Measurements from ENCODE around the gene AGPAT3. TPM values are rescaled to one million over a fixed set of nuclear protein-coding genes. Genes with fewer than 3 reads are reported as not detected.

AGPAT3 gene
- total RNA-seq, 1 experiment from 2014 or later, result 13.0 TPM

GRCh38 chr21:43942201-43942600 is 77.2 kb downstream of the AGPAT3 start:
- TF ChIP-seq CTCF (conservative IDR thresholded peaks at IDR 0.05), result no peak
- H2BK5ac ChIP-seq (ENCODE audit: insufficient read length, low read length), result no peak overlapping the region
- Mint-ChIP-seq H3K4me3 (no peak overlapping the region), H3K9me3 (no peaks in the 10 kb centered on the region), H3K27ac (no peak overlapping the region), H3K27me3 (ENCODE audit: low read depth) (no peaks in the 10 kb centered on the region), H3K4me1 (peaks cover 7 to 15% of the 10 kb centered on the region in 2 experiments), H3K36me3 (ENCODE audit: insufficient read depth in 1 of 3, low read depth in 3 of 3) (no peaks in the 10 kb centered on the region; a peak in 1 of 7 replicates)
- H4K8ac ChIP-seq (replicated peaks; ENCODE audit: insufficient read length, low read depth, low read length), result no peak overlapping the region
- no peak overlapping the region for H2BK12ac ChIP-seq (ENCODE audit: insufficient read length, low read depth, low read length)
- H3T11ph ChIP-seq (ENCODE audit: low read length), result no peak overlapping the region
- no peak overlapping the region for H2BK20ac ChIP-seq (ENCODE audit: low read depth, low read length, poor library complexity, severe bottlenecking)
- no peak overlapping the region for H3K9ac ChIP-seq (ENCODE audit: extremely low read depth, insufficient read length, low read length)
- H2AK5ac ChIP-seq (ENCODE audit: insufficient read length, low read length), result no peak overlapping the region
- H3K18ac ChIP-seq (ENCODE audit: insufficient read length, low read depth, low read length), result no peak overlapping the region
- no peak overlapping the region for H3K27ac ChIP-seq (ENCODE audit: insufficient read length, low read depth, low read length)
- no peaks in the 10 kb centered on the region for H3K27me3 ChIP-seq (ENCODE audit: insufficient read depth, low read length)
- no peak for DNase-seq
- H3K4me1 ChIP-seq (ENCODE audit: insufficient read depth, low read length), result no peaks in the 10 kb centered on the region
- H4K91ac ChIP-seq (ENCODE audit: insufficient read length, low read depth, low read length), result no peak overlapping the region
- no peak overlapping the region for H2BK15ac ChIP-seq (ENCODE audit: low read depth, low read length)
- H3K23me2 ChIP-seq (ENCODE audit: insufficient read length, low read depth, low read length, poor library complexity, severe bottlenecking), result no peaks in the 10 kb centered on the region
- no peak overlapping the region for H3K4me2 ChIP-seq (ENCODE audit: insufficient read depth, insufficient read length, low read length)
- no peaks in the 10 kb centered on the region for H3K79me1 ChIP-seq (ENCODE audit: insufficient read depth, low read depth, low read length, poor library complexity, severe bottlenecking)
- H3K14ac ChIP-seq (ENCODE audit: insufficient read depth, low read length), result no peak overlapping the region
- no peak overlapping the region for H3K4ac ChIP-seq (ENCODE audit: low read depth, low read length)
- no peak overlapping the region for H2AFZ ChIP-seq (ENCODE audit: low read length)
- H2BK120ac ChIP-seq (ENCODE audit: low read depth, low read length, poor library complexity, severe bottlenecking), result no peak overlapping the region
- no peaks in the 10 kb centered on the region for H4K20me1 ChIP-seq (ENCODE audit: control insufficient read depth, insufficient read depth, insufficient read length)
- H3K9me3 ChIP-seq (ENCODE audit: control insufficient read depth, low read depth, low read length), result no peaks in the 10 kb centered on the region
- no peak overlapping the region for H4K5ac ChIP-seq (ENCODE audit: insufficient read length, low read depth, low read length)
- H3K56ac ChIP-seq (ENCODE audit: insufficient read length, low read depth, low read length), result no peak overlapping the region
- H3K79me2 ChIP-seq (ENCODE audit: insufficient read depth, low read length), result no peaks in the 10 kb centered on the region
- no peak overlapping the region for H3K23ac ChIP-seq (ENCODE audit: insufficient read length, low read depth, low read length)
- WGBS (ENCODE audit: extremely low coverage, insufficient read length, low lambda C conversion rate), result no CpG with 5 or more reads among the region's 20 CpGs
